HCT116 (cell line): ENCODE results near the gene S100A2. TPM values are rescaled to one million over a fixed set of nuclear protein-coding genes. Genes with fewer than 3 reads are reported as not detected.

ENCODE experiments used
- ATAC-seq: fragments of 200-7000 bp; cut with Tn5 transposase; 2 replicates; pipeline ENCODE4 v1.9.1; 2020; ENCODE audit warnings: mild to moderate bottlenecking, moderate library complexity
- BruUV-seq: library from RNA; stranded (reverse); fragments of 400-500 nt; replicated peaks from 2 replicates; lab custom pipeline; 2021; lab: Mats Ljungman, UMichigan
- CTCF ChIA-PET: fragments of 300-600 bp; sonication (Branson Sonifier 250); formaldehyde crosslinking; loops from one replicate; lab custom pipeline; 2021; ENCODE audit warnings: antibody characterized with exemption; lab: Charles Lee
- POLR2A ChIA-PET: fragments of 300-600, 350-600 bp; sonication (Branson Sonifier 250); formaldehyde crosslinking; loops from one replicate; lab custom pipeline; 2021; ENCODE audit warnings: antibody characterized with exemption; lab: Charles Lee
- RAD21 ChIA-PET, 2 experiments: fragments of 300-600 bp; sonication (Branson Sonifier 250); formaldehyde crosslinking; loops; one replicate each; lab custom pipeline; 2023; ENCODE audit warnings: low total read pairs in 2 of 2; ENCODE audit not compliant: uncharacterized antibody in 2 of 2, unreplicated experiment in 2 of 2, low non-redundant PET in 1 of 2; lab: Charles Lee
- DNase-seq: peaks from one replicate; pipeline ENCODE4 v3.0.0-alpha.2; 2010; ENCODE audit warnings: low read depth, low spot score
- H2AFZ ChIP-seq: fragments of 200-600 bp; shearing (Covaris generic), sonication (generic); 2 replicates; pipeline ENCODE4 v1.6.1; 2017; ENCODE audit warnings: low read depth, mixed run types, mixed read lengths, antibody characterized with exemption, low read length; ENCODE audit not compliant: poor library complexity, severe bottlenecking
- H3K27ac ChIP-seq: 2 replicates; pipeline ENCODE4 v1.5.1; 2012; ENCODE audit warnings: low read depth, low read length
- H3K27me3 ChIP-seq: fragments of 200-600 bp; sonication (generic); 2 replicates; pipeline ENCODE4 v1.6.1; 2016; ENCODE audit warnings: mixed run types, low read length, mixed read lengths; ENCODE audit not compliant: insufficient read depth
- H3K36me3 ChIP-seq, 2 experiments: fragments of 200-500 bp in 1 of 2; fragments of 200-600 bp in 1 of 2; sonication (Bioruptor generic) in 1 of 2; sonication (generic) in 1 of 2; 2 replicates each; pipeline versions ENCODE4 v1.5.1 to v1.6.1; 2014 to 2016; ENCODE audit warnings: low read length in 2 of 2, inconsistent platforms in 1 of 2, mixed read lengths in 1 of 2, mixed run types in 1 of 2; ENCODE audit not compliant: insufficient read depth in 2 of 2, control insufficient read depth in 1 of 2
- H3K4me1 ChIP-seq, 2 experiments: fragments of 200-600 bp in 1 of 2; sonication (generic) in 1 of 2; 2 replicates each; pipeline versions ENCODE4 v1.5.1 to v1.6.1; 2012 to 2017; ENCODE audit warnings: low read length in 2 of 2, inconsistent platforms in 1 of 2, mild to moderate bottlenecking in 1 of 2, mixed read lengths in 1 of 2, mixed run types in 1 of 2, moderate library complexity in 1 of 2; ENCODE audit not compliant: insufficient read depth in 2 of 2, control insufficient read depth in 1 of 2
- H3K4me2 ChIP-seq: fragments of 200-600 bp; sonication (generic); 2 replicates; pipeline ENCODE4 v1.6.1; 2017; ENCODE audit warnings: mixed run types, low read length, mixed read lengths
- H3K4me3 ChIP-seq, 2 experiments: fragments of 200-600 bp in 1 of 2; sonication (generic) in 1 of 2; replicated peaks in 1 of 2; 2 replicates each; pipeline ENCODE4 v1.5.1; 2011 to 2016; ENCODE audit warnings: low read length in 2 of 2, control low read depth in 1 of 2, low read depth in 1 of 2, mild to moderate bottlenecking in 1 of 2, mixed read lengths in 1 of 2, mixed run types in 1 of 2
- H3K79me2 ChIP-seq: fragments of 200-600 bp; sonication (generic); 2 replicates; pipeline ENCODE4 v1.6.1; 2017; ENCODE audit warnings: mild to moderate bottlenecking, mixed run types, low read length, moderate library complexity, mixed read lengths; ENCODE audit not compliant: insufficient read depth
- H3K9ac ChIP-seq: fragments of 200-600 bp; sonication (generic); 2 replicates; pipeline ENCODE4 v1.6.1; 2016; ENCODE audit warnings: low read length, mixed read lengths
- H3K9me2 ChIP-seq: fragments of 200-600 bp; sonication (generic), shearing (Covaris generic); 2 replicates; pipeline ENCODE4 v1.6.1; 2017; ENCODE audit warnings: mixed run types, mild to moderate bottlenecking, moderate library complexity; ENCODE audit not compliant: insufficient read depth
- H3K9me3 ChIP-seq, 2 experiments: fragments of 200-500 bp in 1 of 2; fragments of 200-600 bp in 1 of 2; sonication (Bioruptor generic) in 1 of 2; sonication (generic) in 1 of 2; 2 replicates each; pipeline ENCODE4 v1.6.1; 2014 to 2017; ENCODE audit warnings: low read length in 2 of 2, mixed read lengths in 2 of 2, inconsistent platforms in 1 of 2, low read depth in 1 of 2, mild to moderate bottlenecking in 1 of 2, mixed run types in 1 of 2, moderate library complexity in 1 of 2; ENCODE audit not compliant: control insufficient read depth in 1 of 2, insufficient read depth in 1 of 2
- H4K20me1 ChIP-seq: fragments of 200-600 bp; sonication (generic), shearing (Covaris generic); 2 replicates; pipeline ENCODE4 v1.6.1; 2017; ENCODE audit warnings: mixed run types, mild to moderate bottlenecking, moderate library complexity; ENCODE audit not compliant: insufficient read depth
- ATF3 ChIP-seq: IDR thresholded peaks from 2 replicates; pipeline ENCODE4 v1.6.1; 2012
- FOSL1 ChIP-seq: IDR thresholded peaks from 2 replicates; pipeline ENCODE4 v1.6.1; 2012; ENCODE audit warnings: low read depth
- SIN3A ChIP-seq: IDR thresholded peaks from 2 replicates; pipeline ENCODE4 v1.6.1; 2012; ENCODE audit warnings: low read depth
- SP1 ChIP-seq: IDR thresholded peaks from 2 replicates; pipeline ENCODE4 v1.6.1; 2012; ENCODE audit warnings: low read depth
- ZBTB33 ChIP-seq: IDR thresholded peaks from 2 replicates; pipeline ENCODE4 v1.6.1; 2011; ENCODE audit warnings: mild to moderate bottlenecking, low read length, moderate library complexity; ENCODE audit not compliant: insufficient replicate concordance; ENCODE audit errors: extremely low read depth
- ZNF274 ChIP-seq: fragments of 200-500 bp; sonication (Bioruptor generic); IDR thresholded peaks from 2 replicates; pipeline ENCODE4 v1.6.1; 2014; ENCODE audit warnings: mild to moderate bottlenecking, low read depth, low read length, inconsistent platforms
- intact Hi-C: fragments of 100-400 bp; cut with micrococcal nuclease; formaldehyde crosslinking; loops from 2 replicates; pipeline ENCODE4 v1.10.0; 2022
- total RNA-seq: library from RNA; stranded (reverse); gene quantifications from one replicate; pipeline ENCODE4 v1.2.1, GENCODE V29; 2021; ENCODE audit not compliant: unreplicated experiment

The S100A2 gene
- total RNA-seq, 1 experiment from 2014 or later, result 24.8 TPM

GRCh38 chr1:153610811-153611301, 45.2 kb upstream of the S100A2 start:
- H3K4me1 ChIP-seq, result peaks cover 57 to 83% of the 10 kb centered on the region in 2 experiments
- ChIA-PET POLR2A (interaction anchor here (0.9 to 9.1 kb wide), 5 partner anchors 12 to 77 kb away, joined by 4 to 61 read pairs (median 8); partner anchors contain the start of genes CHTOP, S100A13 and S100A6), CTCF (interaction anchor here (1.1 to 1.3 kb wide), 4 partner anchors 17 to 100 kb away, joined by 4 to 8 read pairs (median 4); partner anchors contain the start of genes CHTOP and S100A13), RAD21 (interaction anchor here in 1 of 2 experiments (0.7 kb wide), 1 partner anchor 95 kb away, joined by 3 read pairs; no protein-coding TSS in a partner anchor)
- no peaks in the 10 kb centered on the region for H3K9me3 ChIP-seq
- peaks cover 3 to 17% of the 10 kb centered on the region in 2 experiments; a peak in 3 of 4 replicates for H3K36me3 ChIP-seq
- H3K79me2 ChIP-seq, result peaks cover 77% of the 10 kb centered on the region
- BruUV-seq, result no TSS peak
- no peak for DNase-seq
- H3K9ac ChIP-seq, result peak overlapping the region; percentile 93
- H3K4me3 ChIP-seq, result peak overlapping the region; percentile 88 to 92
- peak overlapping the region; percentile 88 for H3K4me2 ChIP-seq
- no peaks in the 10 kb centered on the region for H3K9me2 ChIP-seq
- H3K27ac ChIP-seq, result peak overlapping the region; percentile 72
- no peaks in the 10 kb centered on the region for H3K27me3 ChIP-seq
- H4K20me1 ChIP-seq, result no peaks in the 10 kb centered on the region
- no peak for TF ChIP-seq ZBTB33
- no peak for TF ChIP-seq ZNF274
- no peak for TF ChIP-seq FOSL1
- TF ChIP-seq ATF3, result no peak
- TF ChIP-seq SP1, result no peak
- no peak for TF ChIP-seq SIN3A
- no peak overlapping the region for H2AFZ ChIP-seq
- no peak for ATAC-seq
- intact Hi-C loops, result loop anchor here (5.0 kb wide), 1 partner anchor 79 kb away; no protein-coding TSS in a partner anchor
